Fibroblast of pulmonary artery (primary cell): ENCODE measurements around the gene NXPH4.

ENCODE experiments used
- DNase-seq: peaks from one replicate; pipeline ENCODE4 v3.0.0-alpha.2; 2010; ENCODE audit warnings: low read depth
- H3K4me3 ChIP-seq: replicated peaks from 2 replicates; pipeline ENCODE4 v1.5.1; 2011; ENCODE audit warnings: low read depth, mild to moderate bottlenecking, control low read depth, low read length, moderate library complexity
- TF ChIP-seq, protein P1 (sequence below): IDR thresholded peaks from 2 replicates; pipeline ENCODE4 v1.5.1; 2011; ENCODE audit warnings: mild to moderate bottlenecking, control low read depth, low read length, inconsistent platforms; ENCODE audit errors: missing control alignments

NXPH4 gene

DNA sequence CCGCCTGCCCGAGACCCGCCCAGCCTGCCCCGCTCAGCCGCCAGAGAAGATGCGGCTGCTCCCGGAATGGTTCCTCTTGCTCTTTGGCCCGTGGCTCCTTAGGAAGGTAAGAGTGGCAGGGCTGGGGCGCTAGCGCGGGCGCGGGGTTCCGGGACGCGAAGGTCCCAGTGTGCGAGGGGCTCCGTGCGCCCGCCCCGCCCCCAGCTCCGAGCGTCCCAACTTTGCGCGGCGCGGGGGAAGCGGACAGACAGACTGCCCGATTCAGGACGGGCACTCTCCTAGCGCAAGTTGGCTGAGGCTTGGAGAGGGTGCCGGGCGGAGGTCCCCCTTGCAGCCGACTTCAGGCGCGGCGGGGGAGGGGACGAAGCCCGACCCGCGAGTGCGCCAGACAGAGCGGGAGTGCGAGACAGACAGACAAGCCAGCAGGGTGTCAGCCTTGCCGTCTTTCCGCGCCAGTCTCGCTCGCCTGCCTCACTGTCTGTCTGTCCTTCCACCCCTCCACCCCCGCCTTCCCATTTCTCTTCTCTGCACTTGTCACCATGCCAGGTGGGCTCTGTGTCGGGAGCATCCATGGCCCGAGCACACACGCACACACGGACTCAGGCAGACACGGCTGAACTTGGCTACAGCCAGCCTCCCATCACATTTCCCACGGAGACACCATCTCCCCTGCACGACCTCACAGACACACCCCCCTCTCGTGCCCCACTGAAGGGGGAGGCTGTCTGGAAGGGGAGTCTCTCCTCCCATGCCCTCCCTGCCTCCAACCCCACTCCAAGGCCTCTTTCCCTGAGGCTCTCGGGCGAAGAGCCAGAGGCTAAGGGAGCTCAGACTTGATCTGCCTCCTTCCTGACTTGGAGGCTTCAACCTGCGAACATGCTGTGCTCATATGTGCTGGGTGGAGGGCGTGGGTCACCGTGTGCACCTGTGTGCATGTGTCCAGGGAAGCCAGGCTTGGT is 606 bp downstream of the NXPH4 start:
- peak overlapping the region; percentile 51 for H3K4me3 ChIP-seq
- TF ChIP-seq, protein P1, sequence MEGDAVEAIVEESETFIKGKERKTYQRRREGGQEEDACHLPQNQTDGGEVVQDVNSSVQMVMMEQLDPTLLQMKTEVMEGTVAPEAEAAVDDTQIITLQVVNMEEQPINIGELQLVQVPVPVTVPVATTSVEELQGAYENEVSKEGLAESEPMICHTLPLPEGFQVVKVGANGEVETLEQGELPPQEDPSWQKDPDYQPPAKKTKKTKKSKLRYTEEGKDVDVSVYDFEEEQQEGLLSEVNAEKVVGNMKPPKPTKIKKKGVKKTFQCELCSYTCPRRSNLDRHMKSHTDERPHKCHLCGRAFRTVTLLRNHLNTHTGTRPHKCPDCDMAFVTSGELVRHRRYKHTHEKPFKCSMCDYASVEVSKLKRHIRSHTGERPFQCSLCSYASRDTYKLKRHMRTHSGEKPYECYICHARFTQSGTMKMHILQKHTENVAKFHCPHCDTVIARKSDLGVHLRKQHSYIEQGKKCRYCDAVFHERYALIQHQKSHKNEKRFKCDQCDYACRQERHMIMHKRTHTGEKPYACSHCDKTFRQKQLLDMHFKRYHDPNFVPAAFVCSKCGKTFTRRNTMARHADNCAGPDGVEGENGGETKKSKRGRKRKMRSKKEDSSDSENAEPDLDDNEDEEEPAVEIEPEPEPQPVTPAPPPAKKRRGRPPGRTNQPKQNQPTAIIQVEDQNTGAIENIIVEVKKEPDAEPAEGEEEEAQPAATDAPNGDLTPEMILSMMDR: no peak
- no peak for DNase-seq

DNA sequence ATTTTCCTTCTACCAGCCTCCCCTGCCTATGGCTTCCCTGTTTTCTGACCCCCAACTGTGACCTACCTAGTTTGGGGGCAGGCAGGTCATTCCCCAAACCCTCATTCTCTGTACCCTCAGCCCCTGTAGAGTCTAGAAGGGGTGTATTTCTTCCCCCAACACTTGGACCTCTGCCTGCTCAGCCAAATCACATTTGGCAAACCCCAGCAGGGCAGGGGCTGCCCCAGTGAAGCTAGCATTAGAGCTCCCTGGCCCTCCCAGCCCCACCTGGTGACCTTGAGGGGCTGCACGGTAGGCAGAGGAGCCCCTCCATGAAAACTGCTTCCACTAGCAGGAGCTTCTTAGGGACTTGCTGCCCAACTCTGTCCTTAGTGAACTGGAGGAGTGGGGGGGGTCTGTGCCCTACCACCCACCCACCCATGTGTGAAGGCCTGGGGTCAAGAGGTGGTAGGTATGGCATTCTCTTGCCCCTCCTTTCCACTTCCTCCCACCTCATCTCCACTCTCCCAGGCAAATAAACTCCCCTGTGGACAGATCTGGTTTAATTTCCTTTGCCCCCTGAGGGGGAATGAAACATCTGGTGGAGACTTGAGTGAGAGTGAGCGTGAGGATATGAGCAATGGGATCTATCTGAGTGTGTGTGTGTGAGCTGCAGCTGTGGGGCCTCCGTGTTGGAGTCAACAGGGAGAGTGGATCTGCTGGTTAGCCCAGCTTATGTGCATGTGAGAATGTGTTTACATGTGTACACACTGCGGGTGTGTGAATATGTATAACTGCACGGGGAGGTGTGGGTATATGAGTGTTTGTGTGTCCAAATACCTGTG is 1.6 kb downstream of the NXPH4 start:
- no peak for DNase-seq
- no peak overlapping the region for H3K4me3 ChIP-seq
- TF ChIP-seq, protein P1: no peak

DNA sequence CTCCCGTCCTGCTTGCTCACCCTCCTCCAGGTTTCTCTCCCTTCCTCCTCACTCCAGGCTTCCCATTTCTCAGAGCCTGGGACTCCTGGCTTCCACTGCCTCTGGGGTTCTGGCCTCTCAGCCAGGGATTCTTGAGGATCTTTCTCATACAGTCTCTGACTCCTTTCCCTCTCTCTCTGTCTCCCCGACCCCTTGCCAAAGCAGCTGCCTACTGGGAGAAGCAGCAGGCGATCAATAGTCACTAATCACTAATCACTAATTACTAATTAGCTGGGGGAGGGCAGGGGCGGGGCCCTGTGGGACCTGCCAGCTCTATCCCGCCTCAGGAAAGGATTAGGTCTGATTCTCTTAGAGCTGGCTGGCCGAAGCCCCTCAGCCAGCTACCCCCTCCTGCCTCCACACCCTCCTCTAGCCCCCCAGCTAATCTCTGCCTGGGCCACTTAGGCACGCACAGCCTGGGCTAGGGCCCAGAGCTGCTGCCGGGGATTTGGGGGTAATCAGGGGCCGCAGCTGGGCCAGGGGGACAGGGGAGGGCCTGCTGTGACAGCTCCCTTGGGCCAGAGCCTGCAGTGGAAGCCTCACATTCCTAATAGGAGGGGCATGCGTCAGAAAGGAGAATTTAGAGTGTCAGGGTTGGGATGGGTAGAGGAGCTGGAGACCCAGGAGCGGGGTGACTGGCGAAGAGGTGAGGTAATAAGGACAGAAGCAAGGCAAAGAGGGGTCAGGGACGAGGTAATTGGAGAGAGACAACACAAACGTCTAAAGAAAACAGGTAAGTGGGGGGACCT is 2.8 kb downstream of the NXPH4 start:
- H3K4me3 ChIP-seq: no peak overlapping the region
- TF ChIP-seq, protein P1: no peak
- DNase-seq: no peak

DNA sequence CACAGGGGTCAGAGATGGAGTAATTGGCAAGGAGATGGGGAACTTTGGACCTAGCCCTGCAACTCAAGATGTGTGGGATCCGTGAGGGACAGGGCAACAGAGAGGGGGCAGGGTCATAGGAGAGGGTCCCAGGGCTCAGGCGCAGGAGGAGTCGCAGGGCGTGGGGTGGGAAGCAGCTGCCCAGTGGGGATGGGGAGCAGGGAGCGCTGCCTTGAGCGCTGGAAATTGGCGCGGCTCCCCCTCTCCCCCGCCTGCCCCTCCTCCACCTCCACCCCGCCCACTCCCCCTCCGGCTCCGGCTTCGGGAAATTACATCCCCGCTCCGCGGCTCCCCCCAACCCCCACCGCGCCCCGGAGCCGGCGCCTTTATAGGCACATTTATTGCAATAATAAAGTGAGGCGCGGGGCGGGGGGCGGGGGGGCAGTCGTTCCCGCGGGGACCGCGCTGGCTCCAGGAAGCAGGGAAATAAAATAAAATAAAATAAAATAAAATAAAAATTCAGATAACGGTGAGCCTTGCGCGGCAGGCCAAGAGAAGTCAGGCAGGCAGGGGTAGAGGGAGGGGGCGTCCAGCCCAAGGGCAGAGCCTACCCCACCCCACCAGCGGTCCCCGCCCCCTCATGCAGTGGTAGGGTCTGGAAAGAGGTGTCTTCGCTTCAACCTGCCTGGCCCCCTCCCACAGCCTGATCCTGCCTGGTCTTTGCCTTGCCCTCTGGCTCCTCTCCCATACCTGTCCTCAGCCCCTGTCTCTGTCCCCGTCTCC is 3.6 kb downstream of the NXPH4 start:
- DNase-seq: no peak
- TF ChIP-seq, protein P1: no peak
- no peak overlapping the region for H3K4me3 ChIP-seq

DNA sequence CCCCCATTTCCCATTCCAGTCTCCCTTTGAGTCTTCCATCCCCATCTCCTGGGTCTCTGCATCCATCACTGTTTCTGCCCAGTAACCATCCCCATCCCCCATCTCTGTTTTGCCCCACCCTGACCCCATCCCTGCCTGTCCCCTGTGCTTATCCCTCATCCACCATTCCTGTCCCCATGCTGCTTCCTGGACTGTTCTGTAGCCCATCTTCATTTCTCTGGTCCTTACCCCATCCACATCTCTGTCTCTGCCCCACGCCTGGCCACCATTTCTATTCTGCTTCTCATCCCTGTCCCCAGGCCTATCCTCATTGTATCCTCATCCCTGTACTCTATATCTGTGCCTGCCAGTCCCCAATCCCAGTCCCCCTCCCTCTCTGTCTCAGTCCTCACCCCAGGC is 4.2 kb downstream of the NXPH4 start:
- TF ChIP-seq, protein P1: no peak
- DNase-seq: no peak
- no peak overlapping the region for H3K4me3 ChIP-seq
